ENCODE data around the gene COL25A1.

The COL25A1 gene

DNA sequence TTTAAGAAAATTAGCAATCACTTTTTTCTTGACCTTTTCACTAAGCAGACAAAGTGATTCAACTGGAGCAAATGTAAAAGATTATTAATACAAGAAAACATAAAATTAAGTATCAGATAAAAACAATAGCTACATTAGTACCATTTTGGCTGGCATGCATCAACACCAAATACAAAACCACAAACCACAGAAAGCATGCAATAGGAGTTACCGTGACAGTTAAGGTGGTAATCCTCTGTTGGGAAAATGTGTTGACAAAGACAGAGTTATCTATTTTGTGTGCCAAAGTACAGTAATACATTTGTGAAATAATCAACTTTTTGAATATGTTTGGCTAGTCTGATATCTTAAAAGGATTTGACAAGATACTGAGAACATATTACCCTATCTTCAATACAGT, 449.8 kb downstream of the COL25A1 start:
- DNase-seq (ENCODE audit: low read depth): no peak

DNA sequence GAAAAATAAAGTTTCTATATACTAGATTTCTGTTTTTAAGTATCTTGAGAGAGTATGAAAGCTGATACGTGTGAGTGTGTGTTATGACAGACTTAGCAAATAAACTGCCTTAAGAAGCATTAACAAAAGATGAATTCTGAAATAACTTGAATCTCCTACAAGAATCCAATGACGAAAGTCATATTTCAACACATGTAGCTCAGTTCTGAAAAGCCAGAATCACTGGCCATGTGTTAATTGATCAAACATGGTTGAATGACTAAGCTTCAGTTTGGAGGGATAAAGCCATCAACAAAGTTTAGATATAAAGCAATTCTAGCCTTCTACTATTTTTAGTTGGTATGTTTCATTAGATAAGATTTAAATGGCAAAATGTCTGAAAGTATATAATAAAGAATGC, 451.1 kb downstream of the COL25A1 start:
- no peak for DNase-seq (ENCODE audit: low read depth)

DNA sequence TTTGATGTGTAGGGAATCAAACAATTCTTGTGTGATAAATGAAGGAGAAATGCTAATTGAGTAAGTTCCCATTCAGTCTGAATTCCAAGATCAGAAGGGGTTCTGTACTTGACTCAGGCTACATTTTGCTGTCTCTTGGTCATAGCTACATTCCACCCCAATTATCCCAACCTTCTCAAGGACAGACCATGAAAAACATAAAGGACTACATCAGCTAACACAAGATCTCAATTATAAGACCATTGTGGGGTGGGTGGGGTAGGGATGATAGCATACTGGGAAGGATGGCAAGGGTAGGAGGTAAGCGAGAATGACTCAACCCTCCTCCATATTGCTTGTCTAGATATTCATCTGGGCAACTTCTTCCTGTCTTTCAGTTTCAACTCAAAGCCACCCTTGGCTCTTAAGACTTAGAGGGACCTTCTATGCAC, 452.2 kb downstream of the COL25A1 start:
- DNase-seq (ENCODE audit: low read depth): no peak

DNA sequence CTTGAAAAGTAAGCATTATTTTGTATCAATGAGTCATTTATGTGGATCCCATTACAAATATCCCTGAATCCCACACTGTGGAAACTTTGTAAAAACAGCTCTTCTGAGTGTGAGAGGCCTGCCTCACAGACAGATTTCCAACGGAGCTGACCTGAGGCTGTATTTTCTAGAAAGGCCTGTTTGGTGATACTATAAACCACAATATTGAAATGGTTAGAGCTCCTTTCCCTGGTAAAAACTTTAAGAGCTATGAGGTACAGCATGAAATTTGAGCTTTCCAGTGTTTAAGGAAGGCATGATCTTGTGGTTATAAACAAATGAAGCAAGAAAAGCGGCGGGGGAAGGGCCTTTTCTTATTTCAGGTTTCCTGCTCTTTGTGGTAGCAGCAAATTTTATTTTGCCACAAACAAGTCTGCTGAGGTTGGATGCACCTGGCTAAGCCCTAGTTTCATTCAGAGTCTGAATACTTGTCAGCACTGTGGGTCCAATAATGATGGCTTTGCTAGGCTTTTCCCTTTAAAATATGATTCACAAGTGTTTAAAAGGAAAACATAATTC, 452.8 kb downstream of the COL25A1 start:
- no peak for DNase-seq (ENCODE audit: low read depth)

DNA sequence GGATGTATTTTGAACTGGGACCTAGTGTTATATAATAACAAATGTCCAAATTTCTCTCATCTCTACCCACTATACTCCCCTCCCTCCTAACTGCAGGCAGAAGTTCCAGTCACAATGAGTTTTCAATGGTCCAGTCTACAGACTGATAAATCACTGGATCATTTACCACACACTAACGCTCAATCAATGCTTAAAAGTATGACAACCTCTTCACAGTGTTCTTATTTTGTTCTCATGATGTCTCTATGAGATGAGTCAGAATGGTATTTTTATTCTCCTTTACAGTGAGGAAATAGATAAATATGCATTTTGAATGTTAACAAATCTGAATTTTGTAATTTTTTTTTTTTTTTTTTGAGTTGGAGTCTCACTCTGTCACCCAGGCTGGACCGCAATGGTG, 455.9 kb downstream of the COL25A1 start:
- DNase-seq (ENCODE audit: low read depth): no peak

DNA sequence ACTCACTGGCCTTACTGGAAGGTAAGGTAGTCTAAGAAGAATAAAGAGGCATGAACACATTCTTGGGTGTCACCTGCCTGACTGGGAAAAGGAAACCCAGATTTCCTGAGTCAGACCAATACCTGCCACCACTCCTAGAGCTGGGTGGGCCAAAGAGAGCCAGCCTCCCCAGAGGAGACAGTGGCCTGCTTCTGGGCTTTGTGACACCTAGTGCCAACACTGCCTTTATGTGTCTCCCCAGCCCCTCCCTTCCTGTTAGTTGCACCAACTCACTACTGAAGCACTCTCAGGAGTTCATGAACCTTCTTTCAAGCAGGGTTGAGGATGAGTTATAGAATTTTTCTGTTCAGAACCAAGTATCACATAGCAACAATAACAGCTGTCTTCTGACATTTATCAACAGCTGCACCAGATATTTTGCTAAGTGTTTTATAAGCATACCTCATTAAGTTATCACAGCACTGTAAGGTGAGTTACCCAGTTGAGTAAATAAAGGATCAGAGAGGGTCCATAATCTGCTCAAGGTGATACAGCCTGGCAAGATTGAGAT, 462.0 kb downstream of the COL25A1 start:
- no peak for DNase-seq (ENCODE audit: low read depth)

DNA sequence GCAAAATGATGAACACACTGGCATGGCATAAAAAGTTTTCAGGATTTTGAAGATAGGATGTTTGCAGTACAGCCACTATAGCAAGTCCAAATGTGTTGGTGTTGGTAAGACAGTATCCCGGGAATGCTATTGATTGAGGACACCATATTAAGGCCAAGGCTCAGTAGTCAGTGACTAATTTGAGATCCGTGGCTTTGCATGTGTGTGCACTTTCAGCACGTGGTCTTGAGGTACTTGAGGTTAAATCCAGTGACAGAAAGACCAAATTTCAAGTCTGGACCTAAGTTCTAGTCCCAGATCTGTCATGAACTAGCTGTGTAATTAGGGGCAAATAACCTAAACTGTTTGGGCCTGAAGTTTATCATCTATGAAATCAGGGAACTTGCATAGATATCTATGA, 463.1 kb downstream of the COL25A1 start:
- no peak for DNase-seq (ENCODE audit: low read depth)

DNA sequence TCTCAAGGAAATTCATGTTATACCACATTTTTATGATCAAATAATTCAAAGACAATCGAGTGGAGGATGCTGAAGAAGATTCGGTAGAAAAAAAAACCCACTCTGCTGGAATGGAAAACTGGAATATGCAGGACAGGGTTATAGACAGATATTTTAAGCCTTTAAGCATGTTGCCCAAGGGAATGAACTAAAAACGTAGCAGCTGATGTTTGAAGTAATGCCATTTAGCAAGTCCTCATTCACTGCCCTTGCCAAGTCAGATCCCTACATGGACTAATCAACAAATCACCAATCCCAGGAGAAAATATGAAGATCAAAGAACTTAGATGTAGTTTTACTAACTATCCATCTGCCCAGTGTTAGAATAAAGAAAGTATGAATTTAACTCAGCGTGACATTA, 464.0 kb downstream of the COL25A1 start:
- DNase-seq (ENCODE audit: low read depth): no peak

DNA sequence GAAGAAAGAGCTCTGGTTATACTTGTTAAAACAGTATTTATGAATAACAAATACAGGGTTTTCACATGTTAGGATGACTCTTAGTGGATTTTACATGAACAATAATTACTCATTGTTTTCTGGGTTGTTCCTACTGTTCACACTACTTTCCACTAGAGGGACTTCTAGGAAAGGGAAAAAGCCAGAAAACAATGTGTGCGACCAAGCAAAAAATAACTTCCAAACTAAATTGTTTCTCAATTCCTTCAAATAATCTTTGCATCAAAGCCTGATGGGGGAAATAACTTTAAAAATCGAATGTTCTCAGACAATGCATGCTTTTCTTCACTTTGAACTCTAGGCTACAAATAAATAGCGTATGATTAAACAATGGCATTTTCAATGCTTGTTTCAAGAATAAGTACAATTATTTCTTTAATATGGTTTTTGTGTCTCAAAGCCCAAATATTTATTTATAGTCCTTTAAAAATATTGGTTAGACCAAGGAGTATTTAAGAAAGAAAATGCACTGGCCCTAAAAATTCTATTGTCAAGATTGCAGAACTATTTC, 467.5 kb downstream of the COL25A1 start:
- DNase-seq (ENCODE audit: low read depth): no peak

DNA sequence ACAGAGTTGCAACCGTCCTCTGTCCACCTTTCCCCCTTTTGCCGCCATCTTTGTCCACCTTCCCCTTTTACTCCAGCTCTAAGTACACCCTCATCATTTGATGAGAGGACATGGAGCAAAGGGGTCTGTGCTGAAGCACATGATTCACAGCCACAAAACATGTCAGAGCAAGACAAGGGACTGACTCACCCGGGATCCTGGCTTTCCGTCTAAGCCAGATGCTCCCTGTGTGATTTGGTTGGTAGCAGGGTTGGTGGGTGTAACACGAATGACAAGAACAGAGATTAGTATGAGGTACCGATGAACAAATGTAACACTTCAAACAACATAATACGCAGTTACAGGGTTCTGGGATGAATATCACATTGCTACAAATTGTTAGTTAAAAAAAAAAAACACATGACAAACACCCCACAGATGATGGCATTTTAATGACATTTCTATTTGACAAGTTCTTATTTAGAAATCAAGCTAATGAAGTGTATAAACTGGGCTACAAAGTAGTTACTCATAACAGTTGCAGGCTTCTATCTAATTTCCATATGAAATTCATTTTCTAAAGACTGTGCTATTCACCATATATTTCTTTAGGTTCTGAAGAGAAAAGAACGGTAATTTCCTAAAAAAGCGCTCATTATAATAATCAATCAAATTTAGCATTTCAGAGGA, 468.2 kb downstream of the COL25A1 start:
- no peak for DNase-seq (ENCODE audit: low read depth)

DNA sequence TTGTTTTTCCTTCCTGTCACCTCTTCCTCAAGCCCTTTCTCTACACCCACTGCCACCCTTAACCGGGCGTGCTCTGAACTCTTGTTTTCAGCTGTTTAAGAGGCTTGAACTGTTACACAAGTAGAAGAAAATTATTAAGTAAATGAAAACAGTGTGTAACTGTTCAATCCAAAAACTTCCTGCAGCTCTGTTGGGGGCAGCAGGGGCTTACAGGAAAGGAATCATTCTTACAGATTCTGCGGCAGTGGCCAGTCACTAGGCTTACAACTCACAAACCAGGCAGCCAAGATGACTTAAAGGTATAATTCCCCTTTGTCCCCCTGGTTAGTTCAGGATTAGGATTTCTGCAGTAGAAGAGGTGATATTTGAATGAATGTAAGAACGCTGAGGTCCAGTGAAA, 469.4 kb downstream of the COL25A1 start:
- DNase-seq (ENCODE audit: low read depth): no peak

DNA sequence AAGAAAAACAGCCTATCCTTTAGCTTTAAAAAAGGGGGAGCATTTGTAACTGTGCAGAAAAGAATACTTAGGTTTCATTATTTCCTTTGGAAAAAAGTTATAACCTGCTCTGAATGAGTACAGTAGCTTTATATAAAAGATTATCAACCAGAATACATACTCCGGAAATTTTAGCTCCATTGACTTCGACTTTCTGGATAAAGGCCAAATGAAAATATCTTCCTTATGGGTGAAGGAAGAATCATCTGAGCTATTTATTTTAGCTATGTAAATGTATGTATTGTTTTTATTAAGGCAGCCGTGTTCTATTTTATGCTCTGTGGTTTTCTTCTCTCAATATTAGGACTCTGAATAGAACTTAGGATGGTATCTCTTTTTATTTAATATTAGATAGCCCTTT, 470.6 kb downstream of the COL25A1 start:
- DNase-seq (ENCODE audit: low read depth): no peak

DNA sequence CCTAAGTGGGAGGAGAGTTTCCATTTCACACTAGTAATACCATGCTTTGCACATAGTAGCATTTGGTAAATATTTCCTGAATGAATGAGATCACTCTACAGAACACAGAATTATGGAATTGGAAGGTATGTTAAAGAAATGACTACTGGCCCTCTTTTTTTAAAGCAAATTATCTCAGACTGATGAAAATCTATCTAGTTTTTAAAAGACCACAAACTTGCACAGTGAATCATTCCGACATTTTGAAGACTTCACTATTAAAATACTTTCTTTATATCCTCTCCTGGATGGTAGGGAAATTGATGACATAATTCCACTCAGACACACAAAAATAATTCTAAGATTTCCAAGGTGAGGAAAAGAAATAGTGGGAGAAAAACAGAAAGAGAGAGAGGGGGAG, 471.2 kb downstream of the COL25A1 start:
- DNase-seq (ENCODE audit: low read depth): no peak

DNA sequence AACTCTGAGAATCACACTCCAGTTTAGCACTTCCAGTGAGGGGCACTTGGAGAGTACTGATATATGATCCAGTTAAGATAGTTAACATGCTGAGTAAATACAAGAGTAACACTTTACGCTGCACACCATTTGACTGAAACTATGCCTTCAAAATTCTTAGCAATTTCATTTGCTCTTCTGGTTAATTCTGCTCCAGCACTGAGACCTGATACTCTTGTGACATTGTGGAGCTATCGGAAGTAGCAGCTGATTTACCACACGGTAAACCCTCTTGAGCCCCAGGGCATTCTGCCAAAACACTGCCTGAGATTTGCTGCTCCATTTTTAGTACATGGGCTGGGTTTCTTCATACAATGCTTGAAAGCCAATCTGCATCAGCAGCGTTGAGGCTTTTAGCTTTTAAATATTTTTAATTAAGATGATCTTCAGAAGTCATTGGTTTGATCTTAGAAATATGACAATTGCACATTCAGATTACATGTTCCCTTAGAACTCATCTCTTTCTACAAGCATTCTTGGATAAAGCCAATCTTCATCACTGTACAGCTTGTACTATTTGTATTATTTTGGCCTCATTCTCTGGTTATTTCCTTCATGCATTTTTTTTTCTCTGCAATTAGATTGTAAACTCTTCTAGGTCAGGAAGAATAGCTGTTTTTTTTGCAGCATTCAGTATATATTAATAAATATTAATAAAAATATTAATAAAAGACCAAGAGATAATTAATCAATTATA, 471.8 kb downstream of the COL25A1 start:
- DNase-seq (ENCODE audit: low read depth): no peak

DNA sequence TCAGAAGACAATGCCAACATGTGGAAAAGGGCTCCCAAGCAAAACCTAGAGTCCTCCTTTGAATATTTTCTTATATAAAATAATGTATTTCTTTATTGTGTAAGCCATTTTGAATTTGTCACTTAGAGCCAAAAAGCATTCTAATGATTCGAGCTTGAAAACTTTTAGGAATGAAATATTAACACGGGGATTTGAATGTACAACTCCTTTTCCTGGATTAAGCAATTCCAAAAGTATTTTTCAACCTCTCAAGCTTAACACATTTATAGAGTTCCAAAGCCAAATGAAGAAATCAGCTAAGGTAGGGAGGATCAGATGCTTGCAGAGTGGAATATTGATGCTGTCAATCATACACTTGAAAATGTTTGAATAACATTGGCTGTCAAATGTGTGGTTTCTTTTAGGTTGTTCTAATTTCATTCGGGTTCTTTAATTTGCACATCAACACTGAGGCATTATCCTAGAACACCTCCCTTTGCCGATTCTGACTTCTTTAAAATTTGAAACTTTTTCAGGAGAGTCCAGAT, 472.4 kb downstream of the COL25A1 start:
- DNase-seq (ENCODE audit: low read depth): no peak

DNA sequence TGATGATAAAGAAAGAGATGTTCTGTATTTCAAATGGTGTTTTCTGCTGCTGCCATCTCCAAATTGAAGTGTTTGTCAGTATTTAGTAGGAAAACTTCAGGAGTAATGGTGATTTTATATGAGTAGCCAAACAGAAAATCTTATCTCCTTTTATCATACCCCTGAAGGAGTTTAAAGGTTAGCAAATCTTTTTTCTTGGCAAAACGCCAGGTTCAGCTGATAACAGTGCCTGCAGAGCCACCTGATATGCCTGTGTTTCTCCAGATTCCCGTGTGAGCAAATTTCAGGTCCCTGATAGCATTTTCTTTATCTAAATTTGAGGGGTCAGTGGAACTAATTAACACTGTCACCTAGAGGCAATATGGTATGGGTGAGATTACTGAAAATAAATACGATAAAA, 473.8 kb downstream of the COL25A1 start:
- no peak for DNase-seq (ENCODE audit: low read depth)

DNA sequence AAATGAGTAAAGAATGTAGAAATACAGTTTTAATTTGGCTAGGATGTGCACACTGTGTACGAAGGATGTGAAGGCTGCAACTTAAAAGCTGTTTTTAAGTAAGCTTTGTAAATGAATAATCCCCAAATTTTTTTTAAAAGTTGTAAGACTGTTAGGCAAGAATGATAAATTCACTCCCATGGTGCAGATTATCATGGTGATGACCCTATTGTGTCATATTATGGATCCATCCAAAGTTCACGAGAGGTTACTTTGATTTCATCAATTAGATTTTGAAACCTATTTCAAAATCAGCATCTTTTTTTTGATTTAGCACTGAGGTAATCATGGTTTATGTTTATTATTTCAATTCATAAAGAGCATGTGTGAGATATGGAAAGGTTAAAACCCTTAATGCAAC, 476.7 kb downstream of the COL25A1 start:
- DNase-seq (ENCODE audit: low read depth): no peak

DNA sequence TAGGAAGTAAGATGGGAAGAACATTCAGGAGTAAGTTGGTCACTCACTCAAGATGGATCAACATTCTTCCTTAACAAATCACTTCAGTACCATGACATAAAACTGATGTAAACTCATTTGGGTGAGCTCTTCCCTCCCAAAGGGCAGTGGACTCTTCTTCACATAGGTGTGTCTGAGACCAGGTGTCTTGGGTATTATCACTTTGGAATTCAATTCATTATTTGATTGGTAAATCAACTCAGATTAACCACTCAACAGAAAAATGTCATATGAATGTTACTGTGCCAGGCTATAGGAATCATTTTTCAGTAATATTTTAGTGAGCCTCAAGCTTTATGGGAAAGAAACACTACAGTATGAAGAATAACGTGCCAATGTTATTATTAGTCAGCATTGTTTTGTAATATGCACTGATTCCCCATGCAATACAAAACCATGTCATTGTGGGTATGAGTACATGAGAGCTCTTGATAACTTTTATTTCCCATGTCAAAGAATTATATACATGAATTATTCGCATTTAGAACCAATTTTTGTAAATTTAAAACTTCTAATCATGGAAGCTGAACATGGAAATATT, 481.0 kb downstream of the COL25A1 start:
- DNase-seq (ENCODE audit: low read depth): no peak

DNA sequence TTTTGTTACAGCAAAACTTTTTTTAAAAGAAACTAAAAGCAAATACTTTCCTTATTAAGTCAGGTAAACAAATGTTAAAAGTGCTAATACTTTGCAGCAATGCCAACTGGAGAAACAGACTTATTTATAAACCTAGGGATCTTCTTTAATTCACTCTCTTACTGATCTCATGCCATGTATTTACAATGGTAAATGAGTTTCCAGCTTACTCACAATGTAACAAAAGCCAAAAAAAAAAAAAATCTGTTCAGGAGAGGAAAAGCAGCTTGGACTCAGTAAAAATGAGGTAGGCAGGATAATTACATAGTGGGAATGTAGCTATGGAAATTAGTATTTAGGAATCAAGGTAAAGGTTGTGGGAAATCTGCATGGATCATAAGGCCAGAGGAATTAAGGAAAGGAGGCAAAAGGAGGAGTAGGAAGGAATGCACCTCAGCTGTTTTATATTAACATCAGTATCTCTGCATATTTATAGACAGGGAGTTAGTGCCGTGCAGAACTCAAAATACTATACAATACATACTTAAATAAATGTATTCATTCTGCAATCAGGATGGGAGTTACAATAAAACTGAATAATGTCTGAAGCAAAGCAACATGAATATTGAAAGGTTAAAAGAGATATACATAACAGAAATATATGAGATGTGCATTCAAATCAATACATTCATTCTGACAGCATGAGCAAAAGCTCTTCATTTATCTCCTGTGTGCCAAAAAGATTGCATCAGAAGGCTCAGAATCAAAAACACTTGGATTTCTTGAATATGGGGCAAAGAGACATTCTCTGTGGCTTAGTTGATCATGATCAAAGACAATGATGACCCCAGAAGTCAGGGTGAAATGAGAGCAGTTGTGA, 481.7 kb downstream of the COL25A1 start:
- DNase-seq (ENCODE audit: low read depth): no peak

DNA sequence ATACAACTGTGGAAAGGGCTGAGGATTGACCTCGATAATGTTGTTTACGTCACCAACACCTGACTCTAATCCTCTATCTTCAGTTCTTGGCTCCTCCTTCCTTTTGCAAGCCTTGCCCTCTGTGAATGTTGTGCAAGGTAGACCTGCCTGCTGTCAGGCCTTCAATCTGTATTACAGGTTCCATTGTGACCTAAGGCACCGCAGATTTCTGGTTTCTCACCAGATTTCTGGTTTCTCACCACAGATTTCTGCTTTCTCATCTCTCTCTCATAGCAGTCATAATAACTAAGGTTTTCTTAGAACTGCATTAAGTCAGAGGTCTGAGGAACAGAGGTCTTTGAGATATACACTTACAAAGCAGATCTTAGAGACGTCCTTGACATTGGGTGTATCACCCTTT, 488.1 kb downstream of the COL25A1 start:
- DNase-seq (ENCODE audit: low read depth): no peak

DNA sequence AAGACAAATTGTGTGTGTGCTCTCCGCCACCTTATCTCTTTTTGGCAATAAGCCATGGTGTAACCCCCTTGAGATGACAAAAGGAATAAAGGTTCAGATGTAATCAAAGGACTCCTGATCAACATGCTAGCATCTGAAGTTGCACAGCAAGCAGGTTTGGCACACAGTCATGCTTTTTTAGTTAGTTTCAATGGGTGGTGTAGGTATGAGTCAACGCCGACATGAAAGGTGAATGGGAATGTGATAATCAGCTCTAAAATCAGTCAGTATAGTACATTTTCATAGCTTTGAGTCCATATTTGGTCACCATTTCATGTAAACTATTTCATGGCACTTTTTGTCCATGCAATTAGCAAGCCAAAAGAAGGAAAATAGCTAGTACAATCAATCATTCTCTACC, 489.2 kb downstream of the COL25A1 start:
- DNase-seq (ENCODE audit: low read depth): no peak

Measured in activated T-cell treated with anti-CD3 and anti-CD28 coated beads for 48 hours (primary cell).